Activated T-cell treated with anti-CD3 and anti-CD28 coated beads, Interleukin-2, amount 50 U/mL, for 24 hours (primary cell): ENCODE results near the gene TMEM135.

Source experiments
- DNase-seq: peaks from one replicate; pipeline ENCODE4 v3.0.0-alpha.2; 2020
- H3K27ac Mint-ChIP-seq: 2 replicates; pipeline ENCODE4 v1.8.0; 2020; ENCODE audit warnings: mild to moderate bottlenecking, mixed read lengths
- H3K27me3 Mint-ChIP-seq: 2 replicates; pipeline ENCODE4 v1.8.0; 2020; ENCODE audit warnings: mixed read lengths
- H3K36me3 Mint-ChIP-seq: 2 replicates; pipeline ENCODE4 v1.8.0; 2020; ENCODE audit warnings: low read depth, mixed read lengths
- H3K4me1 Mint-ChIP-seq: 2 replicates; pipeline ENCODE4 v1.8.0; 2020; ENCODE audit warnings: low read depth, mixed read lengths
- H3K4me3 Mint-ChIP-seq: 2 replicates; pipeline ENCODE4 v1.8.0; 2020; ENCODE audit warnings: mild to moderate bottlenecking, moderate library complexity, mixed read lengths
- H3K9me3 Mint-ChIP-seq: 2 replicates; pipeline ENCODE4 v1.8.0; 2020; ENCODE audit warnings: mixed read lengths

The TMEM135 gene

GRCh38 chr11:87035976-87036583 lies 1.7 kb upstream of the TMEM135 start:
- no peaks in the 10 kb centered on the region for H3K9me3 Mint-ChIP-seq
- peaks cover 36% of the 10 kb centered on the region for H3K4me1 Mint-ChIP-seq
- no peak overlapping the region for H3K4me3 Mint-ChIP-seq
- no peak for DNase-seq
- peaks cover 15% of the 10 kb centered on the region for H3K36me3 Mint-ChIP-seq
- H3K27me3 Mint-ChIP-seq, result no peaks in the 10 kb centered on the region
- H3K27ac Mint-ChIP-seq, result no peak overlapping the region

GRCh38 chr11:87036756-87037449 lies 831 bp upstream of the TMEM135 start:
- no peaks in the 10 kb centered on the region for H3K9me3 Mint-ChIP-seq
- no peak for DNase-seq
- H3K4me1 Mint-ChIP-seq, result peaks cover 43% of the 10 kb centered on the region
- H3K27ac Mint-ChIP-seq, result peak overlapping the region; percentile 95
- H3K4me3 Mint-ChIP-seq, result peak overlapping the region; percentile 91
- H3K27me3 Mint-ChIP-seq, result no peaks in the 10 kb centered on the region
- peaks cover 20% of the 10 kb centered on the region for H3K36me3 Mint-ChIP-seq

GRCh38 chr11:87038235-87038977 lies 672 bp downstream of the TMEM135 start:
- H3K9me3 Mint-ChIP-seq, result no peaks in the 10 kb centered on the region
- no peak for DNase-seq
- peak overlapping the region; percentile 91 for H3K4me3 Mint-ChIP-seq
- no peaks in the 10 kb centered on the region for H3K27me3 Mint-ChIP-seq
- peak overlapping the region; percentile 95 for H3K27ac Mint-ChIP-seq
- peaks cover 50% of the 10 kb centered on the region for H3K4me1 Mint-ChIP-seq
- peaks cover 27% of the 10 kb centered on the region for H3K36me3 Mint-ChIP-seq

GRCh38 chr11:87039371-87039770 lies 1.6 kb downstream of the TMEM135 start:
- peaks cover 50% of the 10 kb centered on the region for H3K4me1 Mint-ChIP-seq
- H3K9me3 Mint-ChIP-seq, result no peaks in the 10 kb centered on the region
- H3K27me3 Mint-ChIP-seq, result no peaks in the 10 kb centered on the region
- peaks cover 37% of the 10 kb centered on the region for H3K36me3 Mint-ChIP-seq
- peak overlapping the region; percentile 60 for H3K27ac Mint-ChIP-seq
- H3K4me3 Mint-ChIP-seq, result peak overlapping the region; percentile 91
- no peak for DNase-seq

GRCh38 chr11:87043894-87044293 lies 6.2 kb downstream of the TMEM135 start:
- no peak for DNase-seq
- Mint-ChIP-seq H3K4me3 (no peak overlapping the region), H3K9me3 (peaks cover 3% of the 10 kb centered on the region), H3K27me3 (no peaks in the 10 kb centered on the region), H3K27ac (no peak overlapping the region), H3K36me3 (peaks cover 49% of the 10 kb centered on the region), H3K4me1 (peaks cover 35% of the 10 kb centered on the region)

GRCh38 chr11:87046824-87047223 lies 9.1 kb downstream of the TMEM135 start:
- DNase-seq, result no peak
- peaks cover 37% of the 10 kb centered on the region for H3K36me3 Mint-ChIP-seq

GRCh38 chr11:87056091-87056490 lies 18.4 kb downstream of the TMEM135 start:
- Mint-ChIP-seq H3K4me3 (no peak overlapping the region), H3K36me3 (peaks cover 5% of the 10 kb centered on the region), H3K27me3 (no peaks in the 10 kb centered on the region), H3K27ac (no peak overlapping the region), H3K4me1 (peaks cover 11% of the 10 kb centered on the region), H3K9me3 (no peaks in the 10 kb centered on the region)
- no peak for DNase-seq

More at GRCh38 chr11:87046824-87047223, 9.1 kb downstream of the TMEM135 start:
- Mint-ChIP-seq H3K27ac (no peak overlapping the region), H3K9me3 (peaks cover 3% of the 10 kb centered on the region), H3K27me3 (no peaks in the 10 kb centered on the region), H3K4me3 (no peak overlapping the region), H3K4me1 (peaks cover 8% of the 10 kb centered on the region)

GRCh38 chr11:87057749-87058148 lies 20.0 kb downstream of the TMEM135 start:
- no peak for DNase-seq
- H3K36me3 Mint-ChIP-seq, result peaks cover 5% of the 10 kb centered on the region
- H3K4me3 Mint-ChIP-seq, result no peak overlapping the region
- H3K4me1 Mint-ChIP-seq, result peaks cover 11% of the 10 kb centered on the region
- no peaks in the 10 kb centered on the region for H3K9me3 Mint-ChIP-seq
- H3K27me3 Mint-ChIP-seq, result no peaks in the 10 kb centered on the region
- H3K27ac Mint-ChIP-seq, result no peak overlapping the region

- no peaks in the 10 kb centered on the region for H3K9me3 Mint-ChIP-seq
Observed at GRCh38 chr11:87059596-87060390, 22.1 kb downstream of the TMEM135 start.

GRCh38 chr11:87061766-87062165 lies 24.0 kb downstream of the TMEM135 start:
- peaks cover 28% of the 10 kb centered on the region for H3K4me1 Mint-ChIP-seq
- no peak overlapping the region for H3K27ac Mint-ChIP-seq
- no peak for DNase-seq
- H3K9me3 Mint-ChIP-seq, result no peaks in the 10 kb centered on the region
- no peak overlapping the region for H3K4me3 Mint-ChIP-seq
- peaks cover 5% of the 10 kb centered on the region for H3K36me3 Mint-ChIP-seq
- no peaks in the 10 kb centered on the region for H3K27me3 Mint-ChIP-seq

More at GRCh38 chr11:87059596-87060390, 22.1 kb downstream of the TMEM135 start:
- Mint-ChIP-seq H3K4me3 (no peak overlapping the region), H3K27ac (no peak overlapping the region), H3K4me1 (peaks cover 19% of the 10 kb centered on the region), H3K27me3 (no peaks in the 10 kb centered on the region), H3K36me3 (peaks cover 5% of the 10 kb centered on the region)
- no peak for DNase-seq

GRCh38 chr11:87063982-87064381 lies 26.2 kb downstream of the TMEM135 start:
- Mint-ChIP-seq H3K4me3 (no peak overlapping the region), H3K4me1 (peaks cover 26% of the 10 kb centered on the region), H3K9me3 (no peaks in the 10 kb centered on the region), H3K36me3 (peaks cover 2% of the 10 kb centered on the region), H3K27ac (no peak overlapping the region), H3K27me3 (no peaks in the 10 kb centered on the region)
- DNase-seq, result no peak

- Mint-ChIP-seq H3K4me3 (no peak overlapping the region), H3K9me3 (no peaks in the 10 kb centered on the region), H3K4me1 (no peaks in the 10 kb centered on the region), H3K36me3 (peaks cover 54% of the 10 kb centered on the region), H3K27ac (no peak overlapping the region), H3K27me3 (no peaks in the 10 kb centered on the region)
- DNase-seq, result no peak
Observed at GRCh38 chr11:87072787-87073186, 35.1 kb downstream of the TMEM135 start.

GRCh38 chr11:87076260-87076783 lies 38.6 kb downstream of the TMEM135 start:
- Mint-ChIP-seq H3K27ac (no peak overlapping the region), H3K9me3 (no peaks in the 10 kb centered on the region), H3K4me3 (no peak overlapping the region), H3K27me3 (no peaks in the 10 kb centered on the region), H3K36me3 (peaks cover 48% of the 10 kb centered on the region), H3K4me1 (peaks cover 6% of the 10 kb centered on the region)
- no peak for DNase-seq

GRCh38 chr11:87076874-87077429 lies 39.2 kb downstream of the TMEM135 start:
- no peaks in the 10 kb centered on the region for H3K27me3 Mint-ChIP-seq
- DNase-seq, result no peak
- peaks cover 45% of the 10 kb centered on the region for H3K36me3 Mint-ChIP-seq
- H3K4me3 Mint-ChIP-seq, result no peak overlapping the region
- peaks cover 12% of the 10 kb centered on the region for H3K4me1 Mint-ChIP-seq
- H3K27ac Mint-ChIP-seq, result no peak overlapping the region
- no peaks in the 10 kb centered on the region for H3K9me3 Mint-ChIP-seq
